B cell (primary cell): ENCODE data around the gene ALG8. TPM values are rescaled to one million over a fixed set of nuclear protein-coding genes. Genes with fewer than 3 reads are reported as not detected.

ENCODE experiments used
- ATAC-seq: fragments of 200-7000 bp; cut with Tn5 transposase; one replicate; pipeline ENCODE4 v1.10.0; 2021; ENCODE audit warnings: low read depth, mild to moderate bottlenecking, moderate number of reproducible peaks, moderate library complexity
- CTCF ChIA-PET: fragments of 350-600 bp; sonication (Branson Sonifier 250); formaldehyde crosslinking; loops from one replicate; lab custom pipeline; 2021; ENCODE audit warnings: antibody characterized with exemption, inconsistent platforms; lab: Charles Lee
- POLR2A ChIA-PET: fragments of 350-600 bp; sonication (Branson Sonifier 250); formaldehyde crosslinking; loops from one replicate; lab custom pipeline; 2021; ENCODE audit warnings: antibody characterized with exemption; lab: Charles Lee
- DNase-seq: peaks from one replicate; pipeline ENCODE4 v3.0.0; 2013
- H2AFZ ChIP-seq: 2 replicates; pipeline ENCODE4 v1.6.1; 2012; ENCODE audit warnings: mild to moderate bottlenecking, low read depth, low read length; ENCODE audit not compliant: insufficient read depth, poor library complexity, severe bottlenecking
- H3K27ac ChIP-seq, 2 donors: 1 replicate in 1 of 2; 2 replicates in 1 of 2; pipeline ENCODE4 v1.5.1; 2012 to 2013; ENCODE audit warnings: low read length in 2 of 2, mild to moderate bottlenecking in 2 of 2, moderate library complexity in 1 of 2
- H3K27me3 ChIP-seq, 4 experiments: fragments of 200-600 bp in 1 of 4; sonication (generic) in 1 of 4; replicated peaks in 1 of 4; 1 replicate in 2 of 4; 2 replicates in 2 of 4; pipeline versions ENCODE4 v1.6.1 to v1.7.0; 2013 to 2016; ENCODE audit warnings: low read length in 3 of 4, mild to moderate bottlenecking in 2 of 4, mixed read lengths in 1 of 4, moderate library complexity in 1 of 4; ENCODE audit not compliant: insufficient read depth in 4 of 4, control insufficient read depth in 3 of 4; ENCODE audit errors: control extremely low read depth in 1 of 4
- H3K36me3 ChIP-seq, 2 experiments: replicated peaks in 1 of 2; 1 replicate in 1 of 2; 2 replicates in 1 of 2; pipeline versions ENCODE4 v1.6.1 to v1.7.1; 2013; ENCODE audit warnings: low read length in 1 of 2; ENCODE audit not compliant: insufficient read depth in 2 of 2, control insufficient read depth in 1 of 2; ENCODE audit errors: control extremely low read depth in 1 of 2, extremely low read depth in 1 of 2
- H3K4me1 ChIP-seq, 2 donors: fragments of 200-600 bp in 1 of 2; sonication (generic) in 1 of 2; 1 replicate in 1 of 2; 2 replicates in 1 of 2; pipeline versions ENCODE4 v1.5.1 to v1.6.1; 2013 to 2017; ENCODE audit warnings: low read length in 2 of 2; ENCODE audit not compliant: control insufficient read depth in 2 of 2, insufficient read depth in 2 of 2
- H3K4me2 ChIP-seq: replicated peaks from 2 replicates; pipeline ENCODE3; 2012; ENCODE audit warnings: mild to moderate bottlenecking, low read depth, low read length; ENCODE audit not compliant: poor library complexity, severe bottlenecking
- H3K4me3 ChIP-seq, 5 experiments: fragments of 200-600 bp in 1 of 5; sonication (generic) in 1 of 5; 1 replicate in 3 of 5; 2 replicates in 2 of 5; pipeline versions ENCODE4 v1.5.1 to v1.7.0; 2011 to 2016; ENCODE audit warnings: low read length in 4 of 5, mild to moderate bottlenecking in 4 of 5, low read depth in 2 of 5, control low read depth in 1 of 5, moderate library complexity in 1 of 5; ENCODE audit not compliant: insufficient read depth in 1 of 5; ENCODE audit errors: control extremely low read depth in 1 of 5, extremely low read depth in 1 of 5
- H3K79me2 ChIP-seq: fragments of 200-600 bp; sonication (generic); one replicate; pipeline ENCODE4 v1.6.0; 2016; ENCODE audit warnings: low read length; ENCODE audit not compliant: control insufficient read depth, insufficient read depth
- H3K9ac ChIP-seq: fragments of 200-600 bp; sonication (generic); 2 replicates; pipeline ENCODE4 v1.6.1; 2017; ENCODE audit warnings: mild to moderate bottlenecking, low read length, moderate library complexity
- H3K9me3 ChIP-seq, 3 donors: one replicate each; pipeline versions ENCODE4 v1.6.1 to v1.7.1; 2013; ENCODE audit warnings: low read length in 2 of 3; ENCODE audit not compliant: control insufficient read depth in 2 of 3, insufficient read depth in 1 of 3; ENCODE audit errors: control extremely low read depth in 1 of 3
- H4K20me1 ChIP-seq: 2 replicates; pipeline ENCODE4 v1.6.0; 2012; ENCODE audit warnings: mild to moderate bottlenecking, low read length; ENCODE audit not compliant: insufficient read depth, control insufficient read depth, poor library complexity, severe bottlenecking
- H3K27ac Mint-ChIP-seq: one replicate; pipeline ENCODE4 v1.8.0; 2021; ENCODE audit warnings: mixed read lengths
- H3K27me3 Mint-ChIP-seq: one replicate; pipeline ENCODE4 v1.8.0; 2021; ENCODE audit warnings: mixed read lengths
- H3K4me1 Mint-ChIP-seq: one replicate; pipeline ENCODE4 v1.8.0; 2021; ENCODE audit warnings: mixed read lengths
- H3K4me3 Mint-ChIP-seq: one replicate; pipeline ENCODE4 v1.8.0; 2021; ENCODE audit warnings: mixed read lengths
- H3K9me3 Mint-ChIP-seq: one replicate; pipeline ENCODE4 v1.8.0; 2022; ENCODE audit warnings: mixed read lengths; ENCODE audit not compliant: insufficient read depth
- EZH2 ChIP-seq: IDR thresholded peaks from 2 replicates; pipeline ENCODE4 v1.6.1; 2012; ENCODE audit warnings: borderline replicate concordance, low read depth, mild to moderate bottlenecking, moderate library complexity, low read length; ENCODE audit not compliant: insufficient read depth, poor library complexity, severe bottlenecking
- WGBS: methylation state at CpG from one replicate; pipeline ENCODE4 v1.1.5; 2013; ENCODE audit warnings: missing lambda C conversion rate; ENCODE audit not compliant: insufficient coverage; 5-methylcytosine and 5-hydroxymethylcytosine counted together
- intact Hi-C: fragments of 100-400 bp; cut with micrococcal nuclease; formaldehyde crosslinking; loops from one replicate; pipeline ENCODE4 v1.10.0; 2022
- polyA plus RNA-seq: library from polyadenylated mRNA; depleted of rRNA; stranded (reverse); fragments of >200 nt; gene quantifications from 2 replicates; pipeline ENCODE4 v1.2.3, GENCODE V29; 2012
- total RNA-seq, 2 donors: library from RNA; stranded (reverse); fragments of 120-200 nt in 1 of 2; gene quantifications; 1 replicate in 1 of 2; 2 replicates in 1 of 2; pipeline versions ENCODE4 v1.2.3 to v1.2.4, GENCODE V29; 2013 to 2022
- TF ChIP-seq, protein P1 (sequence below): fragments of 200-600 bp; IDR thresholded peaks from one replicate; pipeline ENCODE4 v1.8.0; 2022; ENCODE audit warnings: antibody characterized with exemption, mild to moderate bottlenecking

ALG8 gene
- total and polyA plus RNA-seq, 2 donors (not counting 1 experiment from before 2014, with no cell fraction given) = 16.7 to 28.5 TPM

DNA sequence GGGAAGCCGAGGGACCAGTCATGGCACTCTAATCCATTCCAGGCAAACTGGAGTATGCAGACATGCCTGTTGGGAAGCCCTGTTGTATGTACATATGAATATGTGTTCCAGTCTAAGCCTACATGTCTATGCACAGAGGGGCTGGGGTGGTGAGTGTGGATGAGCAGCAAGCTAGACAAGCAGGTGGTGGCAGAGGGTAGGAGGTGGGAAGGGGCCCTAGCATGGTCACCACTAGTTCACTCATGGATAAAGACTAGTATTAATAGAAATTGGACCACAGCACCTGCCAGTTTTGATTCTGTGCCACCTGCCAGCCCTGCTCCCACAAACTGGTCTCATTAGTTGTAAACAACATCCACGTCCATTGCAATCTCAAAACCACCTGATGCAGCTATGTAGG is 74.2 kb downstream of the ALG8 start:
- no peak overlapping the region for H3K4me3 Mint-ChIP-seq
- ChIA-PET CTCF (no interaction called here), POLR2A (no interaction called here)
- DNase-seq = no peak
- TF ChIP-seq EZH2 = no peak
- TF ChIP-seq, protein P1, sequence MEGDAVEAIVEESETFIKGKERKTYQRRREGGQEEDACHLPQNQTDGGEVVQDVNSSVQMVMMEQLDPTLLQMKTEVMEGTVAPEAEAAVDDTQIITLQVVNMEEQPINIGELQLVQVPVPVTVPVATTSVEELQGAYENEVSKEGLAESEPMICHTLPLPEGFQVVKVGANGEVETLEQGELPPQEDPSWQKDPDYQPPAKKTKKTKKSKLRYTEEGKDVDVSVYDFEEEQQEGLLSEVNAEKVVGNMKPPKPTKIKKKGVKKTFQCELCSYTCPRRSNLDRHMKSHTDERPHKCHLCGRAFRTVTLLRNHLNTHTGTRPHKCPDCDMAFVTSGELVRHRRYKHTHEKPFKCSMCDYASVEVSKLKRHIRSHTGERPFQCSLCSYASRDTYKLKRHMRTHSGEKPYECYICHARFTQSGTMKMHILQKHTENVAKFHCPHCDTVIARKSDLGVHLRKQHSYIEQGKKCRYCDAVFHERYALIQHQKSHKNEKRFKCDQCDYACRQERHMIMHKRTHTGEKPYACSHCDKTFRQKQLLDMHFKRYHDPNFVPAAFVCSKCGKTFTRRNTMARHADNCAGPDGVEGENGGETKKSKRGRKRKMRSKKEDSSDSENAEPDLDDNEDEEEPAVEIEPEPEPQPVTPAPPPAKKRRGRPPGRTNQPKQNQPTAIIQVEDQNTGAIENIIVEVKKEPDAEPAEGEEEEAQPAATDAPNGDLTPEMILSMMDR = no peak
- no peak overlapping the region for H3K9ac ChIP-seq
- no peaks in the 10 kb centered on the region for H4K20me1 ChIP-seq
- no peaks in the 10 kb centered on the region for H3K9me3 Mint-ChIP-seq
- 80% methylated on average over 1 of the region's 2 CpGs for WGBS
- H3K4me3 ChIP-seq = no peak overlapping the region
- no peaks in the 10 kb centered on the region for H3K79me2 ChIP-seq
- H2AFZ ChIP-seq = no peak overlapping the region
- no peaks in the 10 kb centered on the region for H3K9me3 ChIP-seq
- H3K27ac ChIP-seq = no peak overlapping the region
- ATAC-seq = no peak
- no peaks in the 10 kb centered on the region for H3K27me3 Mint-ChIP-seq
- no peaks in the 10 kb centered on the region for H3K4me1 Mint-ChIP-seq
- H3K36me3 ChIP-seq = peaks cover 4 to 21% of the 10 kb centered on the region in 2 experiments
- H3K27me3 ChIP-seq = no peaks in the 10 kb centered on the region
- H3K4me2 ChIP-seq = no peak overlapping the region
- intact Hi-C loops = no loop called here
- H3K4me1 ChIP-seq = no peaks in the 10 kb centered on the region
- H3K27ac Mint-ChIP-seq = no peak overlapping the region

DNA sequence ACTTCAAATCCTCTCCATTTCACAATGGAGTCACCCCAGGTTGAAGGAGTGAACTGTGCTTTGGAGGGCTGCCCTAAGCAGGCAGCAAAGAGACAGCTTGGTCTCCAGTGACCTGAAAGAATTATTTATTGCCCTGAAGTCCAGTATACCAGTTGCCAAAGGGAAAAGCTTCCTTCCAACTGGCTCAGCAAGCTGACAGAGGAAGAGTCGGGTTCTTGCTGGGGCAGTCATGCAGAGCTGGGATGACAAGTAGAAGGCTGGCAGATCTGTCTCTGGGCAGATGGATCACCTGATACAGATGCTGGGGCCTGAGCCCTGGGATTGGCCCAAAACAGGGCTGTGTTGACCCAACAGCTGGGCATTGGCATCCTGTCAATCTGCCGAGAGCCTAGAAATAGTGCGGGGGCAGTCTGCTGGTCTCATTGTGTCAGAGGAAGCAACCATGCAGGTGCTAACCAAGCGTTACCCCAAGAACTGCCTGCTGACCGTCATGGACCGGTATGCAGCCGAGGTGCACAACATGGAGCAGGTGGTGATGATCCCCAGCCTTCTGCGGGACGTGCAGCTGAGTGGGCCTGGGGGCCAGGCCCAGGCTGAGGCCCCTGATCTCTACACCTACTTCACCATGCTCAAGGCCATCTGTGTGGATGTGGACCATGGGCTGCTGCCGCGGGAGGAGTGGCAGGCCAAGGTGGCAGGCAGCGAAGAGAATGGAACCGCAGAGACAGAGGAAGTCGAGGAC is 75.8 kb downstream of the ALG8 start, which contains the start of gene THRSP:
Gene THRSP, plus strand, starts transcription at position 422 of the 742 bp plus-strand sequence. Its CDS starts 21 bp downstream, at position 443.
- H3K27ac Mint-ChIP-seq = no peak within 1 kb of the TSS
- H3K9me3 Mint-ChIP-seq = no peaks in the 10 kb centered on the region

More for the DNA sequence above, 75.8 kb downstream of the ALG8 start, which contains the start of gene THRSP:
- H4K20me1 ChIP-seq = no peaks in the 10 kb centered on the region
- H3K4me2 ChIP-seq = no peak within 1 kb of the TSS
- H3K9ac ChIP-seq = no peak within 1 kb of the TSS
- H3K79me2 ChIP-seq = no peaks in the 10 kb centered on the region
- ATAC-seq = no peak
- H3K9me3 ChIP-seq = no peaks in the 10 kb centered on the region
- H3K27me3 ChIP-seq = no peaks in the 10 kb centered on the region
- H2AFZ ChIP-seq = no peak within 1 kb of the TSS
- no peaks in the 10 kb centered on the region for H3K4me1 Mint-ChIP-seq
- WGBS = 89% methylated on average over 12 of the region's 14 CpGs
- no peaks in the 10 kb centered on the region for H3K4me1 ChIP-seq
- peaks cover 4 to 8% of the 10 kb centered on the region in 2 experiments for H3K36me3 ChIP-seq
- no peak within 1 kb of the TSS for H3K4me3 ChIP-seq
- no peak for DNase-seq
- POLR2A ChIA-PET = no interaction called here
- no peak within 1 kb of the TSS for H3K27ac ChIP-seq
- no peak within 1 kb of the TSS for H3K4me3 Mint-ChIP-seq
- intact Hi-C loops = no loop called here
- CTCF ChIA-PET = no interaction called here
- no peaks in the 10 kb centered on the region for H3K27me3 Mint-ChIP-seq
- TF ChIP-seq, protein P1 = no peak
- TF ChIP-seq EZH2 = no peak
